ENCODE measurements around the gene RNF123. TPM values are rescaled to one million over a fixed set of nuclear protein-coding genes. Genes with fewer than 3 reads are reported as not detected.

Gene RNF123
- total RNA-seq, 1 donor from 2014 or later = 25.8 TPM

DNA sequence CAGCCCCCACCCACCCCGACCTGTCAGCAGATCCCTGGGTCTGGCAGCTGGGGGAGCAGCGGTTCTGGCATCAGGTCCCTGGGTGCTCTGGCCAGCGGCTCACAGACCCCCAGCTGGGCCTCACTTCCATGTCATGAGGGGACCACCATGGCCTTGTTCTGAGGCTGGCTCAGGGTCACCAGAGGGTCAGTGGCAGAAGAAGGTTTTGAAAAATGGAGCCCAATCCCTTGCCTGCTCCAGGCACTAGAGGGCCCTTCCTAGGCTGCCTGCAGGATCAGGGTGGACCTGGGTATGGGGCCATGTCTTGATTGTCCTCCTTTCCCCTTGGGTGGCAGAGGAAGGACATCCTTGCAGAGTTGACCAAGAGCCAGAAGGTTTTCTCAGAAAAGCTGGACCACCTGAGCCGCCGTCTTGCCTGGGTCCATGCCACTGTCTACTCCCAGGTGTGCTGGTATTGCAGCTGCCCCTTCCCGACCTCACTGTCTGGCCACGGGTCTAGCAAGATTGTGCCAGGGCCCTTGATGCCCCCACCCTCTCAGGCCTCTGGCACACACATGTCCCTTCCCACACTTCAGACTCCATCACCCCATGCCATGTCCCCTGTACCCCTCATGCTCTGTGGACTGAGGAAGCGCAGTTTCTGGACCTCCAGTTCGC lies 17.2 kb downstream of the RNF123 start:
- Histone ChIP-seq H3K36me3 (peaks cover 0 to 38% of the 10 kb centered on the region in 2 donors), H3K9me3 (no peaks in the 10 kb centered on the region), H3K27me3 (no peaks in the 10 kb centered on the region), H3K27ac (no peak overlapping the region), H3K4me1 (no peaks in the 10 kb centered on the region), H3K4me3 (no peak overlapping the region)
- DNase-seq (ENCODE audit: extremely low spot score in 2 of 2) = no peak
- intact Hi-C loops (cut with DNase I) = no loop called here
- TF ChIP-seq CTCF (IDR thresholded peaks at IDR 0.05) (no peak), POLR2A (IDR thresholded peaks at IDR 0.05) (no peak), POLR2AphosphoS5 (IDR thresholded peaks at IDR 0.05; ENCODE audit: insufficient read depth in 1 of 2, low read depth in 1 of 2) (no peak)

DNA sequence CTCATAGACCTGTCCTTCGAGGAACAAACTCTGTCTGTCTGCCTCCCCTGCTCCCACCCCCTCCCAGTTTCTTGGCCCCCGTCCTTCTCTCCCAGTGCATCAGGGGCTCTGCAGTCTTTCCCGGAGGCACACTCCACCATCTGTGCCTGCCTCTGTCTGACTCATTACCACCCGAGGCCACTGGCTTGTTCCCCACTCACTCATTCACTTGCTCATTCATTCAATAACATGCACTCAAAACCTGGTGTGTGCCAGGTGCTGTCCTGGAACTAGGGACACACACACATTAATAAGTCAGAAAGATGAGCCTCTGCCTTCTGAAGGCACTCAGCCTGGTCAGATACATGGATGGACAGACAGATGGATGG lies 17.7 kb downstream of the RNF123 start:
- intact Hi-C loops (cut with DNase I) = no loop called here
- no peak overlapping the region for H3K4me3 ChIP-seq
- no peak overlapping the region for H3K27ac ChIP-seq
- peaks cover 0 to 33% of the 10 kb centered on the region in 2 donors for H3K36me3 ChIP-seq
- TF ChIP-seq CTCF (IDR thresholded peaks at IDR 0.05) (no peak), POLR2A (IDR thresholded peaks at IDR 0.05) (no peak), POLR2AphosphoS5 (IDR thresholded peaks at IDR 0.05; ENCODE audit: insufficient read depth in 1 of 2, low read depth in 1 of 2) (no peak)
- no peaks in the 10 kb centered on the region for H3K4me1 ChIP-seq
- no peaks in the 10 kb centered on the region for H3K9me3 ChIP-seq
- no peaks in the 10 kb centered on the region for H3K27me3 ChIP-seq
- no peak for DNase-seq (ENCODE audit: extremely low spot score in 2 of 2)

GRCh38 chr3:49709852-49710251 lies 20.5 kb downstream of the RNF123 start:
- TF ChIP-seq POLR2AphosphoS5 (IDR thresholded peaks at IDR 0.05; ENCODE audit: insufficient read depth in 1 of 2, low read depth in 1 of 2) = no peak
- TF ChIP-seq CTCF (IDR thresholded peaks at IDR 0.05) = no peak
- TF ChIP-seq POLR2A (IDR thresholded peaks at IDR 0.05) = no peak
- DNase-seq (ENCODE audit: extremely low spot score in 2 of 2) = no peak
- Histone ChIP-seq H3K36me3 (peaks cover 0 to 18% of the 10 kb centered on the region in 2 donors), H3K27ac (no peak overlapping the region), H3K9me3 (no peaks in the 10 kb centered on the region), H3K4me3 (no peak overlapping the region), H3K4me1 (no peaks in the 10 kb centered on the region), H3K27me3 (no peaks in the 10 kb centered on the region)
- intact Hi-C loops (cut with DNase I) = no loop called here

DNA sequence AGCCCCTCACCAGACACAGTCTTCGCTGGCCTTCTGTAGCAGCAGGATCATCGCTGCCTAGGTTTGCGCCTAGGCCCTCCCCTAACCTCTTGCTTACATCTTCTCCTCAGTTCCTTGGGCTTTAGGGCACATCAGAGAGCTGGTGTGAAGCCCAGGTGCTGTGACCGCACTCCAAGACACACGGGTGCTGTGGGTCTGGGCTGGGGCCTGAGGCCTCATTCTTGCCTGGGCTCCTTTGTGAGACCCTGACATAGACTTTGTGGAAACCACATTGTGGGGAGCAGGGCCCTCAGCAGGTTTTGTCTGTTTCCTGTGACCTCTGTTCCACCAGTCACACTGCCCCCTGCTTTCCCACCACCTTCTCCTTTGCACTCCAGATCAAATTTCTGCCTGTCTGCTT lies 22.1 kb downstream of the RNF123 start:
- peaks cover 0 to 7% of the 10 kb centered on the region in 2 donors for H3K36me3 ChIP-seq
- no peak for TF ChIP-seq POLR2A (IDR thresholded peaks at IDR 0.05)
- TF ChIP-seq POLR2AphosphoS5 (IDR thresholded peaks at IDR 0.05; ENCODE audit: insufficient read depth in 1 of 2, low read depth in 1 of 2) = no peak
- TF ChIP-seq CTCF (IDR thresholded peaks at IDR 0.05) = no peak
- H3K27ac ChIP-seq = no peak overlapping the region
- no peaks in the 10 kb centered on the region for H3K27me3 ChIP-seq
- no peak for DNase-seq (ENCODE audit: extremely low spot score in 2 of 2)
- H3K4me1 ChIP-seq = no peaks in the 10 kb centered on the region
- intact Hi-C loops (cut with DNase I) = no loop called here
- H3K9me3 ChIP-seq = no peaks in the 10 kb centered on the region
- no peak overlapping the region for H3K4me3 ChIP-seq

DNA sequence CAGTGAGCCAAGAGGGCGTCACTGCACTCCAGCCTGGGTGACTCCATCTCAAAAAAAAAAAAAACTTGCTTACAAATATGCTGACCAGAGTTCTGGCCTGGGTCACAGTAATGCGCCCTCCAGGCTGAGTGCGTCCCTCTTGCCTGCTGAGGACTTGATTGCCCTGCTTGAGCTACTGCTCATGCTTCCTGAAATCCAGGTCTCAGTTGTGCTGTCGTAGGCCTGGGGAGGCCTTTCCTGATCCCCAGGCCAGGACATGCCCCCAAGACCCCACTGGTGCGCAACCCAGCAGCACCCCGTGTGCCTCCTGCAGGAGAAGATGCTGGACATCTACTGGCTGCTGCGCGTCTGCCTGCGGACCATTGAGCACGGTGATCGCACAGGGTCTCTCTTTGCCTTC lies 22.8 kb downstream of the RNF123 start:
- Histone ChIP-seq H3K4me3 (no peak overlapping the region), H3K9me3 (no peaks in the 10 kb centered on the region), H3K27me3 (no peaks in the 10 kb centered on the region), H3K4me1 (no peaks in the 10 kb centered on the region), H3K27ac (no peak overlapping the region), H3K36me3 (peaks cover 0 to 7% of the 10 kb centered on the region in 2 donors)
- TF ChIP-seq CTCF (IDR thresholded peaks at IDR 0.05) = no peak
- TF ChIP-seq POLR2A (IDR thresholded peaks at IDR 0.05) = no peak
- TF ChIP-seq POLR2AphosphoS5 (IDR thresholded peaks at IDR 0.05; ENCODE audit: insufficient read depth in 1 of 2, low read depth in 1 of 2) = no peak
- DNase-seq (ENCODE audit: extremely low spot score in 2 of 2) = no peak
- intact Hi-C loops (cut with DNase I) = no loop called here

Data from vagina (tissue), 2 donors.